ENCODE measurements around the gene KCNQ2. TPM values are rescaled to one million over a fixed set of nuclear protein-coding genes. Genes with fewer than 3 reads are reported as not detected.

The KCNQ2 gene
- total and polyA plus RNA-seq, 8 donors, result 0.03 to 2.2 (median 0.25) TPM; not detected in 5

- intact Hi-C loops (cut with DNase I; ENCODE audit: low total_unique reads), result no loop called here
- H3K27me3 ChIP-seq, result peaks cover 9 to 100% (median 57%) of the 10 kb centered on the region in 3 donors
- no peak for DNase-seq
- 87 to 92% (median 89%) methylated on average over 15 to 17 of the region's 17 CpGs for WGBS, 5 donors
- no peak for TF ChIP-seq POLR2A (IDR thresholded peaks at IDR 0.05)
- no peak for TF ChIP-seq EP300 (IDR thresholded peaks at IDR 0.05)
- TF ChIP-seq CTCF (IDR thresholded peaks at IDR 0.05), result no peak
- TF ChIP-seq POLR2AphosphoS5 (IDR thresholded peaks at IDR 0.05), result no peak
- peaks cover 0 to 6% (median 5%) of the 10 kb centered on the region in 4 donors for H3K9me3 ChIP-seq
- peaks cover 0 to 16% (median 7%) of the 10 kb centered on the region in 4 donors for H3K4me1 ChIP-seq
- H3K27ac ChIP-seq, result no peak overlapping the region
- H3K36me3 ChIP-seq, result peaks cover 0 to 3% (median 0%) of the 10 kb centered on the region in 4 donors
- H3K4me3 ChIP-seq, result no peak overlapping the region
Measured at GRCh38 chr20:63486300-63486855, 13.9 kb upstream of the KCNQ2 start.

- TF ChIP-seq POLR2A (IDR thresholded peaks at IDR 0.05), result no peak
- TF ChIP-seq POLR2AphosphoS5 (IDR thresholded peaks at IDR 0.05), result no peak
- no peak for TF ChIP-seq CTCF (IDR thresholded peaks at IDR 0.05)
- no peak for TF ChIP-seq EP300 (IDR thresholded peaks at IDR 0.05)
- no peaks in the 10 kb centered on the region for H3K36me3 ChIP-seq
- no peak overlapping the region for H3K27ac ChIP-seq
- H3K4me3 ChIP-seq, result no peak overlapping the region
- DNase-seq, result no peak
- peaks cover 0 to 16% (median 7%) of the 10 kb centered on the region in 4 donors for H3K4me1 ChIP-seq
- H3K27me3 ChIP-seq, result peaks cover 9 to 100% (median 57%) of the 10 kb centered on the region in 3 donors
- intact Hi-C loops (cut with DNase I; ENCODE audit: low total_unique reads), result no loop called here
- H3K9me3 ChIP-seq, result peaks cover 0 to 6% (median 5%) of the 10 kb centered on the region in 4 donors
- WGBS, 5 donors, result 40 to 66% (median 59%) methylated on average over 12 to 18 of the region's 18 CpGs
Measured at GRCh38 chr20:63484651-63485403, 12.4 kb upstream of the KCNQ2 start.

- Histone ChIP-seq H3K9me3 (peaks cover 0 to 6% (median 5%) of the 10 kb centered on the region in 4 donors), H3K27ac (no peak overlapping the region), H3K4me1 (peaks cover 0 to 16% (median 10%) of the 10 kb centered on the region in 4 donors), H3K27me3 (peaks cover 15 to 100% (median 63%) of the 10 kb centered on the region in 3 donors), H3K36me3 (no peaks in the 10 kb centered on the region), H3K4me3 (no peak overlapping the region)
- no peak for TF ChIP-seq POLR2AphosphoS5 (IDR thresholded peaks at IDR 0.05)
- no peak for TF ChIP-seq POLR2A (IDR thresholded peaks at IDR 0.05)
- TF ChIP-seq CTCF (IDR thresholded peaks at IDR 0.05), result no peak
- TF ChIP-seq EP300 (IDR thresholded peaks at IDR 0.05), result no peak
- no peak for DNase-seq
- intact Hi-C loops (cut with DNase I; ENCODE audit: low total_unique reads), result no loop called here
- WGBS, 5 donors, result 48 to 71% (median 54%) methylated on average over 17 of the region's 17 CpGs
Measured at GRCh38 chr20:63484236-63484635, 11.8 kb upstream of the KCNQ2 start.

- Histone ChIP-seq H3K27ac (no peak overlapping the region), H3K27me3 (peaks cover 15 to 100% (median 63%) of the 10 kb centered on the region in 3 donors), H3K9me3 (peaks cover 0 to 6% (median 5%) of the 10 kb centered on the region in 4 donors), H3K4me3 (no peak overlapping the region), H3K36me3 (no peaks in the 10 kb centered on the region), H3K4me1 (peaks cover 0 to 15% (median 11%) of the 10 kb centered on the region in 4 donors)
- TF ChIP-seq POLR2AphosphoS5 (IDR thresholded peaks at IDR 0.05) (no peak), POLR2A (IDR thresholded peaks at IDR 0.05) (no peak), EP300 (IDR thresholded peaks at IDR 0.05) (no peak), CTCF (IDR thresholded peaks at IDR 0.05) (no peak)
- 54 to 68% (median 61%) methylated on average over 4 to 12 of the region's 12 CpGs for WGBS, 5 donors
- intact Hi-C loops (cut with DNase I; ENCODE audit: low total_unique reads), result no loop called here
- DNase-seq, result no peak
Measured at GRCh38 chr20:63483834-63484233, 11.4 kb upstream of the KCNQ2 start.

Data from stomach (tissue), 9 donors.